ENCODE measurements around the gene NOS2. TPM values are rescaled to one million over a fixed set of nuclear protein-coding genes. Genes with fewer than 3 reads are reported as not detected.

NOS2 gene
- total and polyA plus RNA-seq, 3 donors from 2014 or later: 0.53 to 1.4 (median 0.87) TPM

- TF ChIP-seq CTCF (IDR thresholded peaks at IDR 0.05) (no peak), POLR2A (IDR thresholded peaks at IDR 0.05) (no peak)
- no peak for DNase-seq
- Histone ChIP-seq H3K4me1 (no peaks in the 10 kb centered on the region), H3K9me3 (no peaks in the 10 kb centered on the region), H3K4me3 (no peak overlapping the region), H3K27me3 (no peaks in the 10 kb centered on the region), H3K27ac (no peak overlapping the region), H3K36me3 (ENCODE audit: low read depth, missing control alignments) (no peaks in the 10 kb centered on the region)
- 76 to 81% methylated on average over 7 of the region's 7 CpGs for WGBS, 2 donors
- intact Hi-C loops (cut with DNase I; ENCODE audit: low total_unique reads): no loop called here
Observed at GRCh38 chr17:27810211-27810901, 10.0 kb upstream of the NOS2 start.

GRCh38 chr17:27809555-27809954, 9.2 kb upstream of the NOS2 start:
- no peaks in the 10 kb centered on the region for H3K9me3 ChIP-seq
- H3K36me3 ChIP-seq (ENCODE audit: low read depth, missing control alignments): no peaks in the 10 kb centered on the region
- no peak overlapping the region for H3K4me3 ChIP-seq
- H3K27ac ChIP-seq: no peak overlapping the region
- 88 to 98% methylated on average over 1 of the region's 1 CpG for WGBS, 2 donors
- DNase-seq: no peak
- TF ChIP-seq CTCF (IDR thresholded peaks at IDR 0.05) (no peak), POLR2A (IDR thresholded peaks at IDR 0.05) (no peak)
- H3K4me1 ChIP-seq: no peaks in the 10 kb centered on the region
- intact Hi-C loops (cut with DNase I; ENCODE audit: low total_unique reads): no loop called here
- no peaks in the 10 kb centered on the region for H3K27me3 ChIP-seq

- TF ChIP-seq CTCF (IDR thresholded peaks at IDR 0.05) (no peak), POLR2A (IDR thresholded peaks at IDR 0.05) (no peak)
- H3K27ac ChIP-seq: no peak overlapping the region
- H3K9me3 ChIP-seq: no peaks in the 10 kb centered on the region
- H3K27me3 ChIP-seq: no peaks in the 10 kb centered on the region
- 62 to 63% methylated on average over 4 of the region's 4 CpGs for WGBS, 2 donors
- H3K36me3 ChIP-seq (ENCODE audit: low read depth, missing control alignments): no peaks in the 10 kb centered on the region
- DNase-seq: no peak
- no peak overlapping the region for H3K4me3 ChIP-seq
- intact Hi-C loops (cut with DNase I; ENCODE audit: low total_unique reads): no loop called here
- H3K4me1 ChIP-seq: no peaks in the 10 kb centered on the region
Observed at GRCh38 chr17:27808628-27809027, 8.3 kb upstream of the NOS2 start.

- TF ChIP-seq CTCF (IDR thresholded peaks at IDR 0.05) (no peak), POLR2A (IDR thresholded peaks at IDR 0.05) (no peak)
- 62 to 87% methylated on average over 11 to 17 of the region's 17 CpGs for WGBS, 2 donors
- Histone ChIP-seq H3K27me3 (no peaks in the 10 kb centered on the region), H3K4me3 (no peak overlapping the region), H3K4me1 (no peaks in the 10 kb centered on the region), H3K9me3 (no peaks in the 10 kb centered on the region), H3K27ac (no peak overlapping the region), H3K36me3 (ENCODE audit: low read depth, missing control alignments) (no peaks in the 10 kb centered on the region)
- DNase-seq: peak; percentile 40
- intact Hi-C loops (cut with DNase I; ENCODE audit: low total_unique reads): no loop called here
Observed at GRCh38 chr17:27807567-27808470, 7.5 kb upstream of the NOS2 start.
